Heart left ventricle (tissue), 16 donors: Measurements from ENCODE around the gene SEM1. TPM values are rescaled to one million over a fixed set of nuclear protein-coding genes. Genes with fewer than 3 reads are reported as not detected.
A peak's percentile ranks its signal among the peaks of the same experiment; 100 is the strongest.
"Not testable (repeated sequence)": the region's sequence is repeated elsewhere in the genome, so short reads cannot be mapped to it uniquely, and the experiment has no call there.

ENCODE experiments used
- ATAC-seq, 4 donors: fragments of 200-7000 bp; cut with Tn5 transposase; one replicate each; pipeline ENCODE4 v1.9.1; 2020 to 2022; ENCODE audit warnings: moderate library complexity in 4 of 4, mild to moderate bottlenecking in 3 of 4, moderate number of reproducible peaks in 1 of 4
- DNase-seq, 5 donors: peaks; one replicate each; pipeline ENCODE4 v3.0.0-alpha.2; 2020
- H3K27ac ChIP-seq, 12 donors: fragments of 200-600 bp; sonication (generic) in 4 of 12; one replicate each; pipeline versions ENCODE4 v1.5.0 to v1.8.0; 2016 to 2022; ENCODE audit warnings: mild to moderate bottlenecking in 2 of 12
- H3K27me3 ChIP-seq, 9 donors: fragments of 200-600 bp; sonication (generic) in 2 of 9; one replicate each; pipeline versions ENCODE4 v1.5.1 to v1.8.0; 2016 to 2022; ENCODE audit warnings: mild to moderate bottlenecking in 3 of 9
- H3K36me3 ChIP-seq, 9 donors: fragments of 200-600 bp; sonication (generic) in 2 of 9; one replicate each; pipeline versions ENCODE4 v1.5.0 to v1.8.0; 2018 to 2022; ENCODE audit warnings: mild to moderate bottlenecking in 2 of 9
- H3K4me1 ChIP-seq, 12 donors: fragments of 200-600 bp; sonication (generic) in 4 of 12; one replicate each; pipeline versions ENCODE4 v1.5.0 to v1.8.0; 2016 to 2022; ENCODE audit warnings: mild to moderate bottlenecking in 3 of 12
- H3K4me3 ChIP-seq, 12 donors: fragments of 200-600 bp; sonication (generic) in 4 of 12; one replicate each; pipeline versions ENCODE4 v1.5.0 to v1.8.0; 2017 to 2022; ENCODE audit warnings: mild to moderate bottlenecking in 9 of 12, moderate library complexity in 4 of 12
- H3K9me3 ChIP-seq, 12 donors: fragments of 200-600 bp; sonication (generic) in 4 of 12; one replicate each; pipeline versions ENCODE4 v1.5.0 to v1.8.0; 2016 to 2022; ENCODE audit warnings: mild to moderate bottlenecking in 1 of 12
- CTCF ChIP-seq, 12 donors: fragments of 200-600 bp; sonication (generic) in 4 of 12; IDR thresholded peaks; one replicate each; pipeline versions ENCODE4 v1.5.0 to v1.8.0; 2018 to 2022; ENCODE audit warnings: antibody characterized with exemption in 12 of 12, mild to moderate bottlenecking in 5 of 12
- POLR2A ChIP-seq, 2 donors: fragments of 450-650 bp; IDR thresholded peaks; one replicate each; pipeline ENCODE4 v1.6.1; 2017; ENCODE audit warnings: antibody characterized with exemption in 2 of 2, mild to moderate bottlenecking in 2 of 2, moderate library complexity in 2 of 2
- WGBS, 4 donors: extraction: QIAGEN DNeasy Blood & Tissue Kit in 2 of 4; methylation state at CpG; one replicate each; pipeline versions ENCODE4 v1.1.5 to v1.1.7; 2013 to 2018; 5-methylcytosine and 5-hydroxymethylcytosine counted together
- intact Hi-C, 10 donors: fragments of 100-400 bp; cut with DNase I; formaldehyde crosslinking; loops; one replicate each; pipeline versions ENCODE4 v1.11.1 to v1.14.2; 2022
- long read RNA-seq, 3 donors: library from polyadenylated mRNA; unstranded; transcript quantifications; one replicate each; pipeline ENCODE4 v2.0.0, GENCODE V29; 2020 to 2021
- polyA plus RNA-seq, 2 donors: library from polyadenylated mRNA; stranded (reverse); fragments of 200-250 nt; gene quantifications; one replicate each; pipeline ENCODE4 v1.2.3, GENCODE V29; 2013
- total RNA-seq, 9 donors: library from RNA; depleted of rRNA in 2 of 9; stranded (reverse); fragments of >200 nt in 2 of 9; fragmentation: NEBNext Ultra II Directional in 3 of 9; extraction: Animal tissue kit (Norgen Biotek cat#: 25700) in 3 of 9; gene quantifications; one replicate each; pipeline versions ENCODE4 v1.1.0 to v1.2.4, GENCODE V29; 2016 to 2023
- donor health status: ischemic (EF 13 %, LVEDD 7.1; RV severe dilation, severe dysfunction).
- donor health status: healthy with polysubstance abuse.
- donor health status: DM: no; HTN: yes; CAD: no.
- donor health status: DM: no; HTN: no; CAD: no.
- donor health status: ischemic (EF 25% LVEDD 6.9; RV normal size, moderate dysfunction).
- donor health status: ischemic (EF 25% LVEDD 5.7; RV mildly dilated, moderate dysfunction).
- donor health status: healthy.
- donor health status: DM: yes; HTN: yes; CAD: no.
- donor health status: ischemic (EF 35%, LVEDD 5.7; RV mildly dilated, moderate dysfunction).
- donor health status: nonischemic (EF 11% LVEDD 7.7; RV severe dilation, severe dysfunction).
- donor health status: DM: yes; HTN: yes; CAD: no.
- donor health status: PGD.
- donor health status: ischemic (EF 29% LVEDD 5.4; RV normal size, mild dysfunction).
- donor health status: nonischemic (EF 23%, LVEDD 6.1; RV moderate dilation, normal function).

Gene SEM1
- 10 to 100 TPM; 25.5 to 66.2 (median 42.5) TPM for total RNA-seq
- 100 to 1,000 TPM in 1 of 2 donors, 10 to 100 TPM in 1; 71.8 to 157 TPM for polyA plus RNA-seq
- long read RNA-seq, donor 1, transcript SEM1-201 (3 exons, 1,314 nt), result major isoform, 68 of 82 reads
- long read RNA-seq, donor 1, partial matches to known transcripts, result 0 of 82 reads
- long read RNA-seq, donor 1, other reads (novel, unspliced or antisense), result 9 of 82 reads
- long read RNA-seq, donor 2, transcript SEM1-201 (3 exons, 1,314 nt), result major isoform, 33 of 55 reads
- long read RNA-seq, donor 2, transcript SEM1-205 (3 exons, 1,590 nt), result minor isoform, 5 of 55 reads
- long read RNA-seq, donor 2, partial matches to known transcripts, result 0 of 55 reads
- long read RNA-seq, donor 2, other reads (novel, unspliced or antisense), result 12 of 55 reads
- long read RNA-seq, donor 3, transcript SEM1-201 (3 exons, 1,314 nt), result major isoform, 44 of 51 reads
- long read RNA-seq, donor 3, partial matches to known transcripts, result 1 of 51 reads
- long read RNA-seq, donor 3, other reads (novel, unspliced or antisense), result 3 of 51 reads

DNA sequence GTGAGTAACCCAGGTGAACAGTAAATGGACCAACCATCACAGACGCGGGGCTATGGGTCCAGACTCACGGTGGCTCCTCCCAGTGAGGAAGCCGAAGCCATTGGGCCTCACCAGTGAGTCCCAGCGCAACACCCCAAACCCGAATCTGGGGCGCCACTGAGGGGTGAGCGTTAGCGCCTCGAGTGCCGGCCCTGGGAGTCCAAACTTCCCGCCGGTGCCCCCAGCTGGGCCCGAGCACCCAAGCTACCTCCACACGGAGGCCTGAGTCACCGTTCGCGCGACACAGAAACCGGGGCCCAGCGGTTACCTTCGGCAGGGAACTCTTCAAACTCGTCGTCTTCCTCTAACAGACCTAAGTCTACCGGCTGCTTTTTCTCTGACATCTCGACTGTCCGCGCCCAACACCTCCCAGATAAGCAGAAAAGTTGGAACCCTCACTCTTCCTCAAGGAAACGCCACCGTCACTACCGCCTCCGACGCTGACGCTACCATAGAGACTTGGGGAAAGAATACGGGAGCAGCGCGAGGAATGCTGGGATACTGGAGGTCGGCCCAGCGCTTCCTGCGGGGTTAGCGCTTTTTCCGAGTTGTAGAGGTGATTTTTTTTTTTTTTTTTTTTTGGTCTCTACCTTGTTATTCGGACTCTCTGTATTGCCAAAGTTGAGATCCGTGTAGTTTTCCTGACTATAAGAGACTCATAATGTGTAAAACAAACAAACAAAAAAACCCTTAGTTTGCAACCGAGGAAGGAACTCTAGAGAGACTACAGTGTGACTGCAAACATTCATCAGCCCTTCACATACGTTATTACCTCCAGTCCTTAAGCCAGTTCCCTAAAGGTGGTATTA is at the start of gene SEM1:
SEM1 (minus strand) TSS at position 466 of the 848 bp plus-strand sequence; CDS start at position 383, 83 bp downstream.
- Histone ChIP-seq H3K36me3 (peaks cover 0 to 16% (median 12%) of the 10 kb centered on the region in 9 donors), H3K4me1 (peaks cover 6 to 29% (median 22%) of the 10 kb centered on the region in 12 donors), H3K27me3 (no peaks in the 10 kb centered on the region), H3K27ac (peak within 1 kb of the TSS; percentile 60 to 93 (median 89)), H3K4me3 (peak within 1 kb of the TSS; percentile 61 to 99 (median 90)), H3K9me3 (peaks cover 0 to 8% (median 0%) of the 10 kb centered on the region in 12 donors)
- DNase-seq (peak; percentile 87 to 93 (median 90)), ATAC-seq (peak; percentile 98 to 100 (median 100))
- intact Hi-C loops, result loop anchor here in 5 of 10 donors (5.0 to 10.0 kb wide), 4 partner anchors 295 to 387 kb away; partner anchors contain the start of genes SLC25A13 (in 4 of the 5) and DLX5 (in 1 of the 5)
- TF ChIP-seq CTCF (IDR thresholded peaks at IDR 0.05), result no peak
- TF ChIP-seq POLR2A (IDR thresholded peaks at IDR 0.05), result peak in 1 of 2 donors; percentile 41
- 0 to 2% (median 1%) methylated on average over 44 to 46 of the region's 46 CpGs for WGBS, 4 donors

GRCh38 chr7:96757880-96758279 is 48.2 kb upstream of the SEM1 start:
- ATAC-seq, H3K27me3 ChIP-seq, H3K36me3 ChIP-seq, DNase-seq, intact Hi-C loops, H3K4me1 ChIP-seq, H3K27ac ChIP-seq, H3K4me3 ChIP-seq: not testable (repeated sequence)
- 57 to 77% (median 65%) methylated on average over 1 of the region's 1 CpG for WGBS, 4 donors
- peaks cover 0 to 10% (median 0%) of the 10 kb centered on the region in 12 donors for H3K9me3 ChIP-seq

GRCh38 chr7:96747418-96747940 is 37.8 kb upstream of the SEM1 start:
- H3K27me3 ChIP-seq, result peaks cover 0 to 5% (median 0%) of the 10 kb centered on the region in 9 donors
- no peaks in the 10 kb centered on the region for H3K36me3 ChIP-seq
- WGBS, 4 donors, result 62 to 79% (median 69%) methylated on average over 2 of the region's 2 CpGs
- intact Hi-C loops, result loop anchor here in 1 of 10 donors (10.0 kb wide), 1 partner anchor 813 kb away; no protein-coding TSS in a partner anchor
- TF ChIP-seq POLR2A (IDR thresholded peaks at IDR 0.05) (no peak), CTCF (IDR thresholded peaks at IDR 0.05) (no peak)
- H3K27ac ChIP-seq, result no peak overlapping the region
- DNase-seq, result no peak
- ATAC-seq, result no peak
- no peak overlapping the region for H3K4me3 ChIP-seq
- peaks cover 0 to 6% (median 0%) of the 10 kb centered on the region in 12 donors for H3K9me3 ChIP-seq
- no peaks in the 10 kb centered on the region for H3K4me1 ChIP-seq

DNA sequence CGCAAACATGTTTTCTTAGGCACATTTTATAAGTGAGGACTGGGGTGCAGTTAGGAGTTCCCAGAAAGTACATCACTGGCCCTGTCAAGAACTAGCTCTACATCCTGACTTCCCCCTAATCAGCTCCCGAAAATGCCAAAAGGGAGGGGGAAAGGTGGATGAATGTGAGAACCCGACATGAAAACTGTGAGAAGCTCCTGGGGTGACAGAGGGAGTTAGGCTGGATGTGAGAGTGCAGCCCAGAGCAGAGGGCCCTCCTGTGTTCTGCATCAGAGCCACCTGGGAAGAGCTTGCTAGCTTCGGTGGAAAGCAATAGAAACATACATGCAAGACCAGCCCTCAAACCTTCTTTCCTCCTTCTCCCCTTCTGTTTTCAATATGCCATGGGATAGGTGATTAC is 30.5 kb upstream of the SEM1 start:
- ATAC-seq (no peak), DNase-seq (no peak)
- H3K9me3 ChIP-seq, result no peaks in the 10 kb centered on the region
- H3K4me3 ChIP-seq, result no peak overlapping the region
- WGBS, 4 donors, result 31 to 41% (median 33%) methylated on average over 4 of the region's 4 CpGs
- peaks cover 0 to 26% (median 4%) of the 10 kb centered on the region in 9 donors for H3K27me3 ChIP-seq
- no peaks in the 10 kb centered on the region for H3K36me3 ChIP-seq
- no peak overlapping the region for H3K27ac ChIP-seq
- TF ChIP-seq POLR2A (IDR thresholded peaks at IDR 0.05) (no peak), CTCF (IDR thresholded peaks at IDR 0.05) (no peak)
- H3K4me1 ChIP-seq, result no peaks in the 10 kb centered on the region
- intact Hi-C loops, result loop anchor here in 1 of 10 donors (10.0 kb wide), 1 partner anchor 805 kb away; no protein-coding TSS in a partner anchor
